HEK293T (cell line): ENCODE results near the gene IL24.

ENCODE experiments used
- ARNT ChIP-seq: fragments of 450-650 bp; IDR thresholded peaks from 2 replicates; pipeline ENCODE4 v1.6.1; 2017; ENCODE audit warnings: mild to moderate bottlenecking
- BHLHE40 ChIP-seq: fragments of 450-650 bp; IDR thresholded peaks from 2 replicates; pipeline ENCODE4 v1.6.1; 2016; ENCODE audit warnings: mild to moderate bottlenecking, moderate library complexity, borderline replicate concordance
- CTBP1 ChIP-seq: fragments of 450-650 bp; IDR thresholded peaks from 2 replicates; pipeline ENCODE4 v1.6.1; 2016; ENCODE audit warnings: borderline replicate concordance
- FOXA1 ChIP-seq: fragments of 450-650 bp; IDR thresholded peaks from 2 replicates; pipeline ENCODE4 v1.6.1; 2016; ENCODE audit warnings: mild to moderate bottlenecking
- FOXM1 ChIP-seq: fragments of 450-650 bp; IDR thresholded peaks from 2 replicates; pipeline ENCODE4 v1.6.1; 2017; ENCODE audit warnings: mild to moderate bottlenecking, borderline replicate concordance
- HDGF ChIP-seq: fragments of 450-650 bp; IDR thresholded peaks from 2 replicates; pipeline ENCODE4 v1.6.1; 2017; ENCODE audit warnings: antibody characterized with exemption, borderline replicate concordance
- SP1 ChIP-seq: fragments of 450-650 bp; IDR thresholded peaks from 2 replicates; pipeline ENCODE4 v1.6.1; 2017
- ZNF384 ChIP-seq: fragments of 450-650 bp; IDR thresholded peaks from 2 replicates; pipeline ENCODE4 v1.6.1; 2016
- TF ChIP-seq, protein P1 (sequence below): fragments of 450-650 bp; IDR thresholded peaks from 2 replicates; pipeline ENCODE4 v1.6.1; 2016

DNA sequence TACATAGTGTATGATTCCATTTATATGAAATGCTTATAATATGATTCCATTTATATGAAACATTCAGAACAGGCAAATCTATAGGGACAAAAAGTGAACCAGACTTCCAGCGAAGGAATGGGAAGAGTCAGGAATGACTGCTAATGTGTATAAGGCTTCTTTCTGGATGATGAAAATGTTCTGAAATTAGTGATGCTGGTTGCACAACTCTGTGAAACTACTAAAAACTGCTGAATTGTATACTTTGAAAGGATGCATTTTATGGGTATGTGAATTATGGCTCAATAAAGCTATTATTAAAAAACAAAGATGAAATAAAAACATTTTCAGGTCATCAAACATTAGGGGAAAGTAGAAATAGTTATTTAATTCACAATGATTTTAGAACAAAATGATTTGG lies 14.1 kb upstream of the IL24 start:
- TF ChIP-seq ARNT (no peak), SP1 (no peak), CTBP1 (no peak), BHLHE40 (no peak), ZNF384 (no peak), FOXA1 (no peak), FOXM1 (no peak), HDGF (no peak)
- TF ChIP-seq, protein P1, sequence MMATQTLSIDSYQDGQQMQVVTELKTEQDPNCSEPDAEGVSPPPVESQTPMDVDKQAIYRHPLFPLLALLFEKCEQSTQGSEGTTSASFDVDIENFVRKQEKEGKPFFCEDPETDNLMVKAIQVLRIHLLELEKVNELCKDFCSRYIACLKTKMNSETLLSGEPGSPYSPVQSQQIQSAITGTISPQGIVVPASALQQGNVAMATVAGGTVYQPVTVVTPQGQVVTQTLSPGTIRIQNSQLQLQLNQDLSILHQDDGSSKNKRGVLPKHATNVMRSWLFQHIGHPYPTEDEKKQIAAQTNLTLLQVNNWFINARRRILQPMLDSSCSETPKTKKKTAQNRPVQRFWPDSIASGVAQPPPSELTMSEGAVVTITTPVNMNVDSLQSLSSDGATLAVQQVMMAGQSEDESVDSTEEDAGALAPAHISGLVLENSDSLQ = no peak
